DOHH2 (cell line): ENCODE data around the gene FBXL20.

Experiments
- CTCF ChIP-seq: fragments of 200-600 bp; sonication (generic); IDR thresholded peaks from one replicate; pipeline ENCODE4 v1.5.1; 2014; ENCODE audit warnings: antibody characterized with exemption, mild to moderate bottlenecking, low read depth, low read length; ENCODE audit not compliant: poor library complexity, severe bottlenecking
- EZH2phosphoT487 ChIP-seq: fragments of 200-600 bp; sonication (generic); IDR thresholded peaks from 2 replicates; pipeline ENCODE4 v1.6.1; 2017; ENCODE audit warnings: borderline replicate concordance, mild to moderate bottlenecking, antibody characterized with exemption, low read length, moderate library complexity, mixed read lengths

GRCh38 chr17:39224778-39225307 lies 176.6 kb downstream of the FBXL20 start:
- TF ChIP-seq CTCF (no peak), EZH2phosphoT487 (no peak)
